NCI-H345 (cell line): ENCODE results near the gene SLC30A7.
"Not testable (repeated sequence)": the region's sequence is repeated elsewhere in the genome, so short reads cannot be mapped to it uniquely, and the experiment has no call there.

Source experiments
- DNase-seq: peaks from one replicate; lab custom pipeline; 2025; lab: John Stamatoyannopoulos, UW

SLC30A7 gene, protein sequence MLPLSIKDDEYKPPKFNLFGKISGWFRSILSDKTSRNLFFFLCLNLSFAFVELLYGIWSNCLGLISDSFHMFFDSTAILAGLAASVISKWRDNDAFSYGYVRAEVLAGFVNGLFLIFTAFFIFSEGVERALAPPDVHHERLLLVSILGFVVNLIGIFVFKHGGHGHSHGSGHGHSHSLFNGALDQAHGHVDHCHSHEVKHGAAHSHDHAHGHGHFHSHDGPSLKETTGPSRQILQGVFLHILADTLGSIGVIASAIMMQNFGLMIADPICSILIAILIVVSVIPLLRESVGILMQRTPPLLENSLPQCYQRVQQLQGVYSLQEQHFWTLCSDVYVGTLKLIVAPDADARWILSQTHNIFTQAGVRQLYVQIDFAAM

DNA sequence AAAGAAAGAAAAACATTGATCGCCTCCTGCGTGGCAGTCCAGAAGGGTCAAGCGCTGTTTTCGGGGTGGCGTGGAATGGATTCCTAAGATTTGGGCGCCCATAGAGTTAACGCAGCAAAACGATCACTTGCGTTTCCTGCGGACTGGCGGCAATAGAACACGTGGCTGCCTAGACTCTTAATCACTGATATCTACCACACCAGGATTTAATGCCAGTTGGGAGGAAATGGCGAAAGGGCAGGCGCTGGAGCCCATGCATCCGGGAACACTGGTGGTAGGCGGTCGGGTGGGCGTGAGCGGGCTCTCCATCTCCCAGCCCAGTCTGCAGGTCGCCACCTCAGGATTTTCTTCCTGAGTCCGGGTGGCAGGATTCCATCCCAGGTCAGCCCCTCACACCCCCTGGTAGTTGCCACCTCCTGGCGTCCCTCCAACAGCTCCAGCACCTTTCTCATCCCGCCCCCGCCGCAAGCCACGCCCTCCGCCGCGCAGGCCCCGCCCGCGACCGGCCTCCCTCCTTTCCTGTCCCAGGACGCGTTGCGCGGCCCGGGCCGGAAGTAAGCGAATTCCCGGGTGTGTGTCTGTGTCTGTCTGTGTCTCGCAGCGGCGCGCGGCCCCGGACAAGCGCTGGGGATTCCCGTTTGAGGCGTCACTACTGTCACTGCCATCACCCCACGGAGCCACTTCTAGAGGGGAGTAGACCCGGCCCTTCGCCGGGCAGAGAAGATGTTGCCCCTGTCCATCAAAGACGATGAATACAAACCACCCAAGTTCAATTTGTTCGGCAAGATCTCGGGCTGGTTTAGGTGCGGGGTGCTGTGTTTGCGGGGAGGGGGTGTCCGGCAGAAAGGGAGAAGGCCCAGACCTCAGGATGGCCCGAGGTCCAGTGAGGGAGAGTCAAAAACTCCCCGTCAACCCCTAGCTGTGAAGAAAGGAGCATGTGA is at the start of gene SLC30A7:
Gene SLC30A7 (plus strand): TSS at position 551 of the 941 bp plus-strand sequence. CDS start 173 bp downstream, at position 724.
- DNase-seq, result peak; percentile 91

DNA sequence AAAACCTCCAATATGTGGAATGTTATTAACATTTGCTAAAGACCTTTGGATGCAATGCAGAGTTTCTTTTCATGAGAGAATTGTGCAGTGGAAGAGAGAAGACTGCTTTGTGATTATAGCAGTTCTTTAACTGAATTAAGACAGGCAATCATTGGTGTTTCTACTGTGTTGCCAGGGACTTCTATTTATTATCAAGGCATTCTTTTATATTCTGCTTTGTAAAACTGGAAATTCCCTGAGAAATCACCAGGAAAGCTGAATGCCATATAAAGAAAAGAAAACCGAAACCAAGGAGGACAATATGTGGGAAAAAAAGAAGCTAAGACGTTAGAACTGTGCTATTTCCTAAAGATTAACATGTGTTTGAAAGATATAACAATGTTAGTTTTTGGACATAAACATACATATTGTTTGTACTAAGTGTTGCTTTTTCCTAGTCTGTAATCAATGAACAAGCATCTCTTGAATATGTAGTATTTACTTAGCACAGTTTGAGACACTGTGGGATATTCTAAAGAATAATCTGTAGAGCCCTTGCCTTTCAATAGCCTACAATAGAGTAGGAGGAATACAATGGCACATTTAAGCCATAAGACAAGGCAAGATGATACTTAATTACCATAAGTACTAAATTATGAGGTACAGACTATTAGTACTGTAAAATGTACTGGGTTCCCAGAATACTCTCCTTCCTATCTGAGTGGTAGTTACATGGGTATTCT is 48.4 kb upstream of the SLC30A7 start:
- no peak for DNase-seq

DNA sequence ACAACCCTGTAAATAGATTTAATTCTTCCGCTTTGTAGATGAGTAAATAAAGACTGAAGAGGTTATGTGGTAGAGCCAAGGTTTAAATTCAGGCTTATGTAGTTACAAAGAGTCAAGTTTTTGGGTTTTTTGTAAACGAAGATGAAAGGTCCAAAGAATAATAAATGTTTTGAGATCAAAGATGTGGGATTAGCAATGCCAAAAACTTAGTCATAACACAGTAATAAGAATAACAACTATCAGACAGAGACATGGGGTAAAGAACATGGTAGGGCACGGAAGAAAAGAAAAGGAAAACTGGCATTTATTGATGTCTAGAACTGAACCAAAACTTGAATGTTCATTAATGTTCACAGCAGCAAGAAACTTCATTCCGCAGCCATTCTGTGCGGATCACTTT is 44.2 kb upstream of the SLC30A7 start:
- no peak for DNase-seq

DNA sequence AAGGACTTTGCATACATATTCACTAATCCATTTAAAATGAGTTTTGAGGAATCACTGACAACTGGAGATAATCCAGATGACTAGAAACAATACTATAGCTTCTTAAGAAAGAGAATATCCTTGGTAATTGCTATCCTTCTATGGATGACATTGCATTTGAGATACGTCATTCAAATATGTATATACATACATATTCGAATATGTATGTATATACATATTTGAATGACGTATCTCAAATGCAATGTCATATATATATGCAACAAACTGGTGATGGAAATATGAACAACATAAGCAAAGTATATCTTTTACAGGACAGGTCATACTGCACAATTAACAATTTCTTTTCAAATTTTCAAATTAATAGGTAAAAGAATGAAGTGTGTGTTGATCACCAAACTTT is 42.9 kb upstream of the SLC30A7 start:
- DNase-seq, result no peak

DNA sequence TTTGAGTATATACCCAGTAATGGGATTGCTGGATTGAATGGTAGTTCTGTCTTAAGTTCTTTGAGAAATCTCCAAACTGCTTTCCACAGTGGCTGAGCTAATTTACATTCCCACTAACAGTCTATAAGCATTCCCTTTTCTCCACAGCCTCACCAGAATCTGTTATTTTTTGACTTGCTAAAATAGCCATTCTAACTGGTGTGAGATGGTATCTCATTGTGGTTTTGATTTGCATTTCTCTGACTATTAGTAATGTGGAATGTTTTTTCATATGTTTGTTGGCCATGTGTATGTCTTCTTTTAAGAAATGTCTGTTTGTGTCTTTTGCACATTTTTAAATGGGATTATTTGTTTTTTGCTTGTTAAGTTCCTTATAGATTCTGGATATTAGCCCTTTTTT is 40.8 kb upstream of the SLC30A7 start:
- DNase-seq, result not testable (repeated sequence)

DNA sequence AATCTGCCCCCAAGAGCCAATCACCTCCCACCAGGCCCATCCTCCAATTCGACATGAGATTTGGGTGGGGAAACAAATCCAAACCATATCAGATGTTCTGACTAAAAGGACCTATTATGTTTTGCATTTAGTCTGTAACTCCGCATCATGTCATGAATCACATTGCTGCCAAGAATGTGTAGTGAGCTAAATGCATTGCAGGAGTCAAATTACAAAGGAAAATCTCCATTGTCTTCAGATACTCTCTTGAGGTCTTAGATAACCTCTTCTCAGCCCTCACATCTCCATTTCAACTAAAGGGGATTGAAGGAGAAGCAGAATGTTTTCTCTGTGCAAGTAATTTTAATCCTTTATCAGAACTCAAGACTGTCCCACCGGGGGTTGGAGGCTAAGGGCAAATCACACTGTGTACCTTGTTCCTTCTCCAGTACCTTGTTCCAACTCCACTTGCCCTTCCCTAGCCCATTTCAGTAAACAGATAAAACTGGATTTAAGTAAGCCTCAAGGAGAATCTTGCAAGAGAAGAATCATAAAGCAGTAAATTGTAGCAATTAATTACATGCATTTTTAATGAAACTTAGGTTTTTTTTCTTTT is 35.4 kb upstream of the SLC30A7 start:
- no peak for DNase-seq

DNA sequence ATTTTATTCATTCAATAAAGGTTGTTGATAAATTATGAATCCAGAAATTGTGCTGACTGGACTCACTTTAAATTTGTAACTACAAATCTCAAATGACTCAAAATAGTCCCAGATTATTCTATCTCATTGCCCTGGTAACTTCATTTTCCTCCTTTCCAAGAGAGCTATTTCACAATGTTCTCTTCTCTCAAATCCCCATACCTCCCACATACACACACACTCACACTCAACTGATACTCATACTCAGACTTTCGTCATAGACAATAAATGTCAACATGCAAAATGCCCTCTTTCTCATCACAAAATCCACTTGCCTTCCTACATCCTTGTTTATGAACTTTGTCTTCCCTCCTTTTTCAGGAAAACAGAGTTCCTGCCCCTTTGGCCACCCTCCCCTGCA is 34.5 kb upstream of the SLC30A7 start:
- no peak for DNase-seq

DNA sequence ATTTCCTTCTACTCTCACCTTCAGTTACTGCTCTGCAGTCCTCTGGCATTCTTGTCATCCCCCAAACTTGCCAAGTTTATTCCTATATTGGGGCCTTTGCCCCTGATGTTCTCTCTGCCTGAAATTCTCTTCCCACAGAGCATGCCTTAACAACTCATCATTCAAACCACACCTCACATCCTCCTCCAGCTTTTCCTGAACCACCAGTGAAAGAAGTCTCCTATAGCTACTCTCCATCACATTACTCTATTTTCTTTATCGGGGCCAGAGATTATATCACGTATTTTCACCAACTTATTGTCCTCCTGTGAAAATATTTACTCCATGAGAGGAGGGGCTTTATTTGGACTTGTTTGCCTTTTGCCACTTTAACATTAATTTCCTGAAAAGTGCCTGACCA is 33.3 kb upstream of the SLC30A7 start:
- no peak for DNase-seq

DNA sequence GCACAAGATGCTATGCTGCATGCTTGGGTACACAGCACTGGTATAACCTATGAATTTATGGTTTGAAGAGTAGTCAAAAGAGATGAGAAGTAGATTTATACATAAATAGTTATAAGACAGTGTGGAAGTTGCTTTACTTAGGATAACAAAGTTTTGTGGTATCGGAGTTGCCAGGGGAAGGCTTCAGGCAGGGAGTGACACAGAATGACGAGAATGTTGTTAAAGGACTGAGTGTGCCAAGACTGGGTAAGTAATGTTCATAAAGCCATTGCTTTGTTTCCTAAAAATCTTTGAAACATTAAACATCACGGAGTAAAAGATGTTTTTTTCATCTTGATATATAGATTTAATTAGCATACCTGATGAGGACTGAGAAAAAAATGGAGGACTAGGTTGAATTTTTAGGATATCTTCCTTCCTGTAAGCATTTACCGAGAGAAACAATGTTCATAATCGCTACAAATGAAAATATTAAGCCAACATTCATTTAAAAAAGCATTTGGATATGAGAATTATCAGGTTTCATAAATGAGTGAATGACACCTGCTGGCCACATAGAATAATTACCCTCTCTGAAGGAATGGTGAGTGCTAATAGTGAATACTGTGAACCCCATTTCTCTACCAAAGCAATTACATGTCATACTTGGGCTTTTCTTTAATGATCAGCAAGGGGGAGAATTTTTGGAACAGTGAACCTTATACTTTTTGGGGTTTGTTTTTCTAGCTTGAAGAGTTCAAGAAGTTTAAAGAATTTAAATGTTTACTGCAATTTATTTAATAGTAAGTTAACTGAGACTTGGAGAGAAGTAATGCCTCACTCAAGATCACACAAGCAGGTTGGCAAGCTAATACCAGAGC is 29.6 kb upstream of the SLC30A7 start:
- DNase-seq, result no peak

DNA sequence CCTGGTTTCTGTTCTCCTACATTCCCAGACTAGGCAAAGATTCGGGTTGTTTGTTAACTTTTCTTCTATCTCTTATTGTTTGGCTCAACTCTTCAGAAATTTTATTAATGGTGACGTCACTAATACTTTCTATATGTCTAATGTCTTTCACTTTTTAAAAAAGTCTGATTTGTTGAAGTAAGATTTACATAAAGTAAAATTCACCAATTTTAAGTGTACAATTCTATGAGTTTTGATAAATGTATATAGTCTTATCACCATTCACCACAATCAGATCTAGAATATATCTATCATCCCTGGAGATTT is 29.0 kb upstream of the SLC30A7 start:
- DNase-seq, result no peak

DNA sequence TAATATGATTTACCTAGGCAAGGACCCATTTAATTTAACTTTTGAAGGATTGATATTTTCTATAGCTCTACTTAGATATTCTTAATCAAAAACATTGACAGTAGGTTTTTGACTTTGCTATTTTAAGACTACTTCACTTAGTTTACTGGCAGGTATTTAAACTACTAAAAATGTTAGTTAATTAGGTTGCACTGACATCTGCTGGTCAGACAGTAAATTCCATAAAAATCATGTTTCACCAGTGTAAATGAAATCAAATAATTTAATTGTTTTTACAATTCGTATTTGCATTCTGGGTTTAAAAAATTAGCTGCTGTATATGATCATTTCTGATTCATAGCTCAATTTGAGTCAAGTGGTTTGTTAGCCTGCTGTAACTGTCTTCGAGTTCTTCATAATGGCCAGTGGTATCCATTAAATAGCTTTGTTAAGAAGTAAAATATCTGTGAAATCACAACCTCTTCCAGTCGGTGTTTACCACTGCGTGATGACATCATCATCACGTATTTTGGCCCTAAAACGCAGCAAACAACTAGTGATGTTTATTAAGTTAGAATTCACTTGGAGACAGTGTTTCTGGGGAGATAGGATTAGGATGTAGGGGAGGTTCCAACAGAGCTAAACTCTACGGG is 27.4 kb upstream of the SLC30A7 start:
- DNase-seq, result peak; percentile 20

DNA sequence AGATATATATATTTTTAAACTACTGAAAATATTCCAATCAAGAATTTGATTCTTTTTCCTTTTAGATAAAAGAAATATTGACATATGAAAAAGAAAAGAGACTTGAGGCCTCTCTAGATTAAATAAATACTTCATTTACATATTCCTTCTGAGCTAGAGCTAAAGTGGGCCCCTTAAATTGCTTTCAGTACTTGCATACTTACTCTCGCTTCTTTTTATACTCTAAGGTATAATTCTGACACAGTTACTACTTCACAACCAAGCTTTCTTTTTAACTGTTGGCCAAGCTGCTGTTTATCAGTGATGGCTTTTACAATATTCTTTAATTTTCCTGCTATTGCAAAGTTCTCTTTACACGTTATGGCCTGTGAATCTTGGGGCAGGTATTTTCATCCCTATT is 25.9 kb upstream of the SLC30A7 start:
- DNase-seq, result no peak

DNA sequence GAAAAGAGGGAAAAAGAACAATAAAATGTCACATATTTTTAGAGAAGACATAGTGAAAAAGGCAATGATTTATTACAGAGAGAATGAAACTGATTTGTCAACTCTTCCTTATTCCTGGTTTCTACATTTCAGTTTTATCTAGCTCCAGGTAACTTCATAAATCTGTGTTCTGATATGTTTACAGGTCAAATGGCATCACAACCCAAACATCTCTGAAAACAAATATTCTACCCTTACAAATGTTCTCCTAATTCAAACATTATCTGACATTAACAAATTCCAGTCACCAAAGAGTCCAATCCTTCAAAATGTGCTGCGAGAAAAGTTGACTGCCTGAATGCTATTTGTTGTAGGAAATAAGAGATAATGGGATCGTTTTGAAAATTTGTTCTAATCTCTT is 21.5 kb upstream of the SLC30A7 start:
- DNase-seq, result no peak

DNA sequence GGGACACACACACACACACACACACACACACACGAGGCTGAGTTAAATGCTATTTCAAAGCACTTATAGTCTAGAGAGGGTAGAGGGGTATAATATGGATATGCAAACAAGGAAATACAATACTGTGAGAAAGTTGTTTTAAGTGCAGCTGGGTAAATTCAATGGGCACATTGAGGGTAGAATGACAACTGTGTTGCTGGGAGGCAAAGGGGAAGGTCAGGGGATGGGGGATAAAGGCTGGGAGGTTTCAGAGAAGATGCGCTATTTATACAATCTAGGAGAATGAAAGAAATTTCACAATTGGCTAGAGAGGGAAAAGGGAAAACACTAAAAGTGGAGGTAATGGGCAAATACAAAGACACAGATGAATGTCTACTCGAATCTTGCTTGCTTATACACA is 20.7 kb upstream of the SLC30A7 start:
- peak; percentile 59 for DNase-seq

DNA sequence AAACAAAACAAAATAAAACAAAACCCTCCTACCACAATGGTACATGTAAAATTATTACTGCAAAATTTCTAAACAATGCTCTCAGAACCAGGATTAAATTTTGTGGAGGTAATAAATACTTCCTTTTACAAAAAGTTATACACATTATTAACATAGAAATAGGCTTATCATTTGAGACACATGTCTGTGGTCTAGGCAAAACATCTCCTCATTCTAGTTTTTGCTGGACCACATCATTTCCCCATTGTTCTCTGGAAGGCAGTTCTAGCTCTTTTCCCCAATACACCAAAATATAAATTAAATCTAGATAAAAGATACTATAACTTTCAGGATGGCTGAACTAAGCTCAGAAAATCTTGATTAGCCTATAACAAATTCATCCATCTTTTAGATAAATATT is 19.6 kb upstream of the SLC30A7 start:
- no peak for DNase-seq

DNA sequence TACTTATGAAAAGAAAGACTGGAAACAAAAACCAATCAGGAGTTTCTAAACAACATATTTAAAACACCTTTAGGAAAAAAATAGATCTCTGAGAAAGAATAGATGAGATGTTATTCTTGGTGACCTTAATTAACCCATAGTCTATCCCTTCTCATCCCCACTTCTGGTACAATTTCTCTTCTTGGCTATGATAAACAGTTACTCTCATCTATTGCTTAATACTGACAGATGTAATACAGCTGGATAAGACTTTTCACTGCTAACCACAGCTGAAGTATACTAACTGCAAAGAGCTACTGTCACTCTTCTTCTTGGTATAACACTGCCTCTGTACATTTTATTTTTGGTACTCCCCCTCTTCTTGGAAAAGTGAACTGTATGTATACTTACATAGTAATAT is 16.5 kb upstream of the SLC30A7 start:
- no peak for DNase-seq

DNA sequence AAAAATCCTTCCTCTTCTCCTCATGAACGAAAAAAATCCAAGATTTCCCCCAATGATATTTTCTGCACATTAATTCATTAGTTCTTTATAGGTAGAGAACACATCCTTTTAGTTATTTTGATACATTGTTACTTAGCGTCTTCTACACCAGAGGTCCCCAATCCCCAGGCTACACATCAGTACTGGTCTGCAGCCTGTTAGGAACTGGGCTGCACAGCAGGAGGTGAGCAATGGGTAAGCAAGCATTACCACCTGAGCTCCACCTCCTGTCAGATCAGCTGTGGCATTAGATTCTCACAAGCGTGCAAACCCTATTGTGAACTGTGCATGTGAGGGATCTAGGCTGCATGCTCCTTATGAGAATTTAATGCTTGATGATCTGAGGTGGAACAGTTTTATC is 14.2 kb upstream of the SLC30A7 start:
- DNase-seq, result no peak

DNA sequence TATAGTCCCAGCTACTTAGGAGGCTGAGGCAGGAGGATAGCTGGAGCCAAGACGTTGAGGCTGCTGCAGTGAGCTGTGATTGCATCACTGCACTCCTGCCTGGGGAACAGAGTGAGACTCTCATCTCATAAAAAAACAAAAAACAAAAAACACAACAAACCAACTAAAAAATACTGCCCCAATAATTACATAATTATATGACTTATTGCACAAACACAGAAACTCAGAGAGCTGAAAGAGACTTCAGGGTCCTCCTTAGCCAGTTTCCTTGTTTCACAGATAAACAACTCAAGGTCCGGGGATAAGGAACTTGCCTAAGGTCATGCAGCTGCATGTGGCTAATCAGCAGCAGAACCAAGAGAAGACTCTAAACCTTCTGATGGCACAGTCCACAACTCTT is 13.2 kb upstream of the SLC30A7 start:
- DNase-seq, result no peak

DNA sequence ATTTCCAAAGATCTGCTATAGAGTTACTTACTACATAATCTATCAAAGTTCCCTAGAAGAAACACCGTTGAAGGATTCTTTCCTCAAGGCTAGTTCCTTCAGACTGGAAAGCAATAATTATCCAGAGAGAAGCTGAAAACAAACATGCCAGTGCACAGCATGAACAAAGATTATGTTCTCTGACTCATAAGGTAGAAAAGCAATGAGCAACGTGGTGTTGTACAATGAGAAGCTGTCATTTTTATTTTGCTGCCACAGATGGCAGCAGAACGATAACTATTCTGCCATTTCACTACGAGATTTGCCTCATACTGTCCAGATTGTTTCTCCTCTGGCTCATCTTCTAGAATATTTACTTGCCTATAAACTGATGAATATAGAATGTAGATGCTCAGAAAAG is 11.9 kb upstream of the SLC30A7 start:
- DNase-seq, result no peak

DNA sequence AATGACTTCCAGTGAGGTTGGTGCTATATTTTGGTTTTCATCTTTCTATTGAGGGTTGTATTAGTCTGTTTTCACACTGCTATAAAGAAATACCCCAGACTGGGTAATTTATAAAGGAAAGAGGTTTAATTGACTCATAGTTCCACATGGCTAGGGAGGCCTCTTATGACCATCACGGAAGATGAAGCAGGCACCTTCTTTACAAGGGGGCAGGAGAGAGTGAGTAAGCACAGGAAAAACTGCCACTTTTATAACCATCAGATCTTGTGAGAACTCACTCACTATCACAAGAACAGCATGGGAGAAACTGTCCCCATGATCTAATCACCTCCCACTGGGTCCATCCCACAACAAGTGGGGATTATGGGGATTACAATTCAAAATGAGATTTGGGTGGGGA is 6.9 kb upstream of the SLC30A7 start:
- not testable (repeated sequence) for DNase-seq
